K562 (cell line): ENCODE data around the gene POLR2M. TPM values are rescaled to one million over a fixed set of nuclear protein-coding genes. Genes with fewer than 3 reads are reported as not detected.

Experiments used
- CCAR2 ChIP-seq: fragments of 200-400 bp; formaldehyde crosslinking; IDR thresholded peaks from 2 replicates; pipeline ENCODE4 v1.6.1; 2017; ENCODE audit warnings: mild to moderate bottlenecking, low read depth, low read length
- EP300 ChIP-seq: IDR thresholded peaks from 2 replicates; pipeline ENCODE4 v1.6.1; 2012; ENCODE audit warnings: low read length, improper control_type of control experiment
- ETS2 ChIP-seq: IDR thresholded peaks from 2 replicates; pipeline ENCODE4 v1.6.1; 2016; ENCODE audit warnings: borderline replicate concordance, missing genetic modification characterization, mild to moderate bottlenecking, moderate library complexity, missing compliant biosample characterization; ENCODE audit not compliant: poor library complexity, severe bottlenecking
- HDGF ChIP-seq: fragments of 450-650 bp; IDR thresholded peaks from 2 replicates; pipeline ENCODE4 v1.6.1; 2016
- HES1 ChIP-seq: fragments of 450-650 bp; IDR thresholded peaks from 2 replicates; pipeline ENCODE4 v1.6.1; 2016; ENCODE audit warnings: low read depth, mild to moderate bottlenecking, moderate library complexity
- HMG20B ChIP-seq: fragments of 250-450 bp; sonication (Bioruptor Pico); IDR thresholded peaks from 2 replicates; pipeline ENCODE4 v1.5.0; 2021; ENCODE audit warnings: mild to moderate bottlenecking
- KAT7 ChIP-seq: sonication (generic); formaldehyde crosslinking; IDR thresholded peaks from 2 replicates; pipeline ENCODE4 v1.8.0; 2022; ENCODE audit warnings: missing genetic modification reagents, mild to moderate bottlenecking, borderline replicate concordance
- NCOA6 ChIP-seq: fragments of 450-650 bp; IDR thresholded peaks from 2 replicates; pipeline ENCODE4 v1.6.1; 2017; ENCODE audit warnings: mild to moderate bottlenecking
- PKNOX1 ChIP-seq: fragments of 450-650 bp; IDR thresholded peaks from 2 replicates; pipeline ENCODE4 v1.6.1; 2016
- RFX7 ChIP-seq: fragments of 250-450 bp; sonication (Bioruptor Pico); IDR thresholded peaks from 2 replicates; pipeline ENCODE4 v1.5.1; 2021; ENCODE audit warnings: mild to moderate bottlenecking
- SNAPC5 ChIP-seq: fragments of 250-450 bp; sonication (Bioruptor Pico); IDR thresholded peaks from 2 replicates; pipeline ENCODE4 v1.8.0; 2021; ENCODE audit warnings: moderate library complexity, mild to moderate bottlenecking, inconsistent platforms
- SP2 ChIP-seq: IDR thresholded peaks from 2 replicates; pipeline ENCODE4 v1.6.1; 2011; ENCODE audit warnings: mild to moderate bottlenecking, low read depth, low read length, moderate library complexity; ENCODE audit not compliant: poor library complexity, severe bottlenecking; ENCODE audit errors: extremely low read depth
- TAF15 ChIP-seq: fragments of 200-400 bp; formaldehyde crosslinking; IDR thresholded peaks from 2 replicates; pipeline ENCODE4 v1.6.1; 2017; ENCODE audit warnings: mild to moderate bottlenecking, low read depth, low read length, moderate library complexity
- U2AF2 ChIP-seq: fragments of 200-400 bp; formaldehyde crosslinking; optimal IDR thresholded peaks from 2 replicates; pipeline ENCODE3; 2017; ENCODE audit warnings: low read depth, mild to moderate bottlenecking, low read length
- UBTF ChIP-seq, 2 experiments: IDR thresholded peaks; 2 replicates each; pipeline ENCODE4 v1.6.1; 2012; ENCODE audit warnings: improper control_type of control experiment in 2 of 2, low read depth in 2 of 2, low read length in 2 of 2, borderline replicate concordance in 1 of 2
- YBX1 ChIP-seq: fragments of 450-650 bp; IDR thresholded peaks from 2 replicates; pipeline ENCODE4 v1.7.1; 2016; ENCODE audit warnings: mild to moderate bottlenecking
- ZC3H8 ChIP-seq: fragments of 450-650 bp; IDR thresholded peaks from 2 replicates; pipeline ENCODE4 v1.6.1; 2017
- ZNF212 ChIP-seq: fragments of 450-650 bp; formaldehyde crosslinking; IDR thresholded peaks from 2 replicates; pipeline ENCODE4 v1.4.0; 2020; ENCODE audit warnings: mild to moderate bottlenecking
- ZNF609 ChIP-seq: sonication (generic); formaldehyde crosslinking; IDR thresholded peaks from 2 replicates; pipeline ENCODE4 v1.8.1; 2023; ENCODE audit warnings: missing genetic modification reagents, mild to moderate bottlenecking, borderline replicate concordance
- ZNF764 ChIP-seq: fragments of 250-450 bp; sonication (Bioruptor Pico); IDR thresholded peaks from 2 replicates; pipeline ENCODE4 v1.4.0; 2020; ENCODE audit warnings: low read depth, mild to moderate bottlenecking, moderate library complexity
- polyA plus RNA-seq, 8 experiments: library from polyadenylated mRNA; depleted of rRNA in 4 of 8; stranded (reverse) in 5 of 8; unstranded in 3 of 8; fragments of >200 nt; fragmentation: Nextera tagmentation in 2 of 8; fragmentation: Illumina TruSeq in 1 of 8; extraction: Ambion mirVana in 2 of 8; extraction: Trizol in 1 of 8; gene quantifications; 2 replicates each; pipeline versions ENCODE4 v1.2.1 to v1.2.3, GENCODE V29; 2011 to 2014; ENCODE audit warnings: inconsistent platforms in 1 of 8, missing spikeins in 1 of 8
- total RNA-seq, 7 experiments: library from RNA; depleted of rRNA in 6 of 7; stranded (reverse); fragments of >200 nt in 6 of 7; fragmentation: Illumina TruSeq in 2 of 7; extraction: Trizol in 2 of 7; gene quantifications; 2 replicates each; pipeline versions ENCODE4 v1.2.1 to v1.2.3, GENCODE V29; 2011 to 2021; ENCODE audit warnings: low replicate concordance in 1 of 7

POLR2M gene
- total and polyA plus RNA-seq, 9 of the 15 experiments (the other 6 are each of a cell fraction or from before 2014, with no cell fraction given), result 9.2 to 1,050 (median 43.0) TPM

- TF ChIP-seq ZNF609 (no peak), U2AF2 (no peak), RFX7 (CRISPR knock-in tag) (no peak), EP300 (peak; percentile 65), HMG20B (CRISPR knock-in tag) (no peak), PKNOX1 (peak; percentile 77), HES1 (no peak), ZNF764 (CRISPR knock-in tag) (no peak), ZNF212 (CRISPR knock-in tag) (no peak), SNAPC5 (no peak), TAF15 (no peak), KAT7 (CRISPR knock-in tag) (no peak), UBTF (IDR thresholded peaks at IDR 0.05; ENCODE audit: borderline replicate concordance in 1 of 2, low read depth in 2 of 2, low read length in 2 of 2) (peak in 1 of 2 experiments; percentile 68; a peak in 1 of 4 replicates), NCOA6 (no peak), YBX1 (no peak), HDGF (no peak), SP2 (no peak), ZC3H8 (no peak), CCAR2 (no peak), ETS2 (tag) (no peak)
Measured at GRCh38 chr15:57706405-57707209, at the start of gene POLR2M (continued).
